Hepatocyte (in vitro differentiated cells): ENCODE measurements around the gene MGLL.

Experiments used
- EZH2phosphoT487 ChIP-seq: fragments of 200-600 bp; sonication (generic); IDR thresholded peaks from one replicate; pipeline ENCODE4 v1.6.1; 2018; ENCODE audit warnings: antibody characterized with exemption, mild to moderate bottlenecking, low read depth, moderate library complexity; ENCODE audit not compliant: unreplicated experiment, severe bottlenecking
- TF ChIP-seq, protein P1 (sequence below): fragments of 200-600 bp; sonication (generic); IDR thresholded peaks from 2 replicates; pipeline ENCODE4 v1.5.1; 2016; ENCODE audit warnings: antibody characterized with exemption, mild to moderate bottlenecking; ENCODE audit not compliant: poor library complexity

DNA sequence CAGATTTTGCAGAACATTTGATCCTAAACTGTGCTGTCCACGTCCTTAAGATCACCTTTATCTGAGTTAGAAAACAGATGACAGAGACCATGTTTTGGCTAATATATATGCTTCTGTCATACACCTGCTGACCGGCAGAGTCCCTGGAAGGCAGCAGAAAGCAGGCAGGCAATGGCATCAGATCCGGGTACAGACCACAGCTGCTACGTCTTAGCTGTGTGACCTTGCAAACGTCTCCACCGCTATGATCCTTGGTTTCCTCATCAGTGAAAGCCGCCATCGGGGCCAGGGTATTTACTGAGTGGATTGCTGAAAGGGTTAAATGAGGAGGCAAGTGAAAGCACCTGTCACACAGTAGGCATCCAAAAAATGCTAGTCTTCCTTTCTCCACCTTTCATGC, 77.4 kb downstream of the MGLL start:
- TF ChIP-seq EZH2phosphoT487 = no peak
- TF ChIP-seq, protein P1, sequence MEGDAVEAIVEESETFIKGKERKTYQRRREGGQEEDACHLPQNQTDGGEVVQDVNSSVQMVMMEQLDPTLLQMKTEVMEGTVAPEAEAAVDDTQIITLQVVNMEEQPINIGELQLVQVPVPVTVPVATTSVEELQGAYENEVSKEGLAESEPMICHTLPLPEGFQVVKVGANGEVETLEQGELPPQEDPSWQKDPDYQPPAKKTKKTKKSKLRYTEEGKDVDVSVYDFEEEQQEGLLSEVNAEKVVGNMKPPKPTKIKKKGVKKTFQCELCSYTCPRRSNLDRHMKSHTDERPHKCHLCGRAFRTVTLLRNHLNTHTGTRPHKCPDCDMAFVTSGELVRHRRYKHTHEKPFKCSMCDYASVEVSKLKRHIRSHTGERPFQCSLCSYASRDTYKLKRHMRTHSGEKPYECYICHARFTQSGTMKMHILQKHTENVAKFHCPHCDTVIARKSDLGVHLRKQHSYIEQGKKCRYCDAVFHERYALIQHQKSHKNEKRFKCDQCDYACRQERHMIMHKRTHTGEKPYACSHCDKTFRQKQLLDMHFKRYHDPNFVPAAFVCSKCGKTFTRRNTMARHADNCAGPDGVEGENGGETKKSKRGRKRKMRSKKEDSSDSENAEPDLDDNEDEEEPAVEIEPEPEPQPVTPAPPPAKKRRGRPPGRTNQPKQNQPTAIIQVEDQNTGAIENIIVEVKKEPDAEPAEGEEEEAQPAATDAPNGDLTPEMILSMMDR = no peak
